Measurements from ENCODE around the gene CD101.

CD101 gene

GRCh38 chr1:117070124-117070523, 68.6 kb downstream of the CD101 start:
- no peak overlapping the region for H3K4me3 ChIP-seq (ENCODE audit: low read length)
- DNase-seq (ENCODE audit: low read depth, low spot score): no peak

GRCh38 chr1:117076648-117077047, 75.1 kb downstream of the CD101 start:
- DNase-seq (ENCODE audit: low read depth, low spot score): no peak

GRCh38 chr1:117077267-117077666, 75.7 kb downstream of the CD101 start:
- H3K4me3 ChIP-seq (ENCODE audit: low read length): no peak overlapping the region
- DNase-seq (ENCODE audit: low read depth, low spot score): no peak

More at GRCh38 chr1:117076648-117077047, 75.1 kb downstream of the CD101 start:
- H3K4me3 ChIP-seq (ENCODE audit: low read length): no peak overlapping the region

- DNase-seq (ENCODE audit: low read depth, low spot score): no peak
- H3K4me3 ChIP-seq (ENCODE audit: low read length): no peak overlapping the region
These were observed 78.2 kb downstream of the CD101 start for GRCh38 chr1:117079737-117080136.

- no peak for DNase-seq (ENCODE audit: low read depth, low spot score)
- no peak overlapping the region for H3K4me3 ChIP-seq (ENCODE audit: low read length)
These were observed 82.7 kb downstream of the CD101 start for GRCh38 chr1:117084231-117084630.
